NCI-H1417 (cell line): Measurements from ENCODE around the gene CD300H.
A peak's percentile ranks its signal among the peaks of the same experiment; 100 is the strongest.
"Not testable (repeated sequence)": the region's sequence is repeated elsewhere in the genome, so short reads cannot be mapped to it uniquely, and the experiment has no call there.

ENCODE experiments used
- DNase-seq, 3 experiments: peaks; one replicate each; lab custom pipeline; 2025; lab: John Stamatoyannopoulos, UW

CD300H gene

GRCh38 chr17:74584292-74585060, 17.2 kb upstream of the CD300H start:
- DNase-seq: no peak

DNA sequence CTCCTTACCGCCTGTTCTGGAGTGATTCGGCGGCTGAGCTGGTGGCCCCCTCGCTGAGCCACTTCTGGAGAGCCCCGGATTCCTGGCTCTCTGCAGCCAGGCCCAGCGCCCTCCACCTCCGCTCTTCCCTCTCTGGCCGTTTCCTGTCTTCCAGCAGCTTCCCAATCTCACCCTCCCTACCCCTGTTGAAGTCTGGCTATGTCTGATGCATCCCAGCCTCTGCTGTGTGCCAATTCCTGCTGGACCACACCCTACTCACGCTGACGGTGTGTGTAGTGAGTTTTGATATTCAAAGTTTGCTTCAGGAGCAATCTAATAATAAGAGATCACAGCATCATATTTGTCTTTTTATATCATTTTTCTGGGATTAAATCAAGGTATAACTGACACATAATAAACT, 15.3 kb upstream of the CD300H start:
- DNase-seq: no peak

DNA sequence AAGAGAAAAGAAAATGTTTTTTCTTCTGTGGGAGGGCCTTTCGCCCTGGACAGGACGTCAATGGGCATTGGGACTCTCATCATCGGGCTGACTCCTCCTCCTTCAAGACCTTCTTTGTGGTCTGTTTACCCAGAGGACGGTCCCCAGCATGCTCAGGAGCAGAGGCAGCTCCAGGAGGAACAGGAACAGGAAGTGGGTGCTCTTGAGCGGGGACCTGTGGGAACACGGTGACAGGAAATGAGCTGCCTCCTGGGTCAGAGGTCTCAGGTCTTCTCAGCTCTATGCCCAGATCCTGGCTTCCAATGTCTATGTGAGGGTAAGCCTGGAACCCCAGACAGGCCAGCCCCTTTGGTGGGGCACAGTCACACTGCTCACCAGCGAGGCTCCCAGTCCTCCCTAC, 12.6 kb upstream of the CD300H start:
- no peak for DNase-seq

DNA sequence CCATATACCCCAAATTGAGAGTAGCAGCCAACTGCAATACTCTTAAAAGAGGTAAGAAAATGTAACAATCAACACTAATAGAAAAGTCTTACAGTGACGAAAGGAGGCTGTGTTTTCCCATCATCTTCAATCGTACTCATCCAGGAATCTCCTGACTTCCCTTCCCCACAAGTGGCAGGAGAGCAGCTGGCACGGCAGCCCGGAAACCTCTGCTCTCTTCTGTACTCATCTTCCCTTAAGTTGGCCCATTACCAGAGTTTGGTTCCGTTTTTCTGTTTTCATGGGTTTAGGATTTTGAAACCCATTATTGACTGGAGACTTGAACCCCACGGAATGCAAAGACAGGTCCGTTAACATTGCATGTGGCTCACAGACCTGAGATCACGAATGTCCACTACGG, 11.7 kb upstream of the CD300H start:
- no peak for DNase-seq

GRCh38 chr17:74574489-74575142, 7.3 kb upstream of the CD300H start:
- DNase-seq: no peak

DNA sequence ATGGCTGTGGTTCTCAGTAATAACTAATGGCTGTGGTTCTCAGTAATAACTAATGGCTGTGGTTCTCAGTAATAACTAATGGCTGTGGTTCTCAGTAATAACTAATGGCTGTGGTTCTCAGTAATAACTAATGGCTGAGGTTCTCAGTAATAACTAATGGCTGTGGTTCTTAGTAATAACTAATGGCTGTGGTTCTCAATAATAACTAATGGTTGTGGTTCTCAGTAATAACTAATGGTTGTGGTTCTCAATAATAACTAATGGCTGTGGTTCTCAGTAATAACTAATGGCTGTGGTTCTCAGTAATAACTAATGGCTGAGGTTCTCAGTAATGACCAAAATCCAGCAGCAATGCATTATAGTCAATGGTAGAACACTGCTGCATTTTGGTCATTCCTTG, 6.3 kb upstream of the CD300H start:
- not testable (repeated sequence) for DNase-seq

- no peak for DNase-seq
Observed at GRCh38 chr17:74573169-74573568, 5.9 kb upstream of the CD300H start.

- no peak for DNase-seq
Observed at GRCh38 chr17:74571621-74572270, 4.4 kb upstream of the CD300H start.

DNA sequence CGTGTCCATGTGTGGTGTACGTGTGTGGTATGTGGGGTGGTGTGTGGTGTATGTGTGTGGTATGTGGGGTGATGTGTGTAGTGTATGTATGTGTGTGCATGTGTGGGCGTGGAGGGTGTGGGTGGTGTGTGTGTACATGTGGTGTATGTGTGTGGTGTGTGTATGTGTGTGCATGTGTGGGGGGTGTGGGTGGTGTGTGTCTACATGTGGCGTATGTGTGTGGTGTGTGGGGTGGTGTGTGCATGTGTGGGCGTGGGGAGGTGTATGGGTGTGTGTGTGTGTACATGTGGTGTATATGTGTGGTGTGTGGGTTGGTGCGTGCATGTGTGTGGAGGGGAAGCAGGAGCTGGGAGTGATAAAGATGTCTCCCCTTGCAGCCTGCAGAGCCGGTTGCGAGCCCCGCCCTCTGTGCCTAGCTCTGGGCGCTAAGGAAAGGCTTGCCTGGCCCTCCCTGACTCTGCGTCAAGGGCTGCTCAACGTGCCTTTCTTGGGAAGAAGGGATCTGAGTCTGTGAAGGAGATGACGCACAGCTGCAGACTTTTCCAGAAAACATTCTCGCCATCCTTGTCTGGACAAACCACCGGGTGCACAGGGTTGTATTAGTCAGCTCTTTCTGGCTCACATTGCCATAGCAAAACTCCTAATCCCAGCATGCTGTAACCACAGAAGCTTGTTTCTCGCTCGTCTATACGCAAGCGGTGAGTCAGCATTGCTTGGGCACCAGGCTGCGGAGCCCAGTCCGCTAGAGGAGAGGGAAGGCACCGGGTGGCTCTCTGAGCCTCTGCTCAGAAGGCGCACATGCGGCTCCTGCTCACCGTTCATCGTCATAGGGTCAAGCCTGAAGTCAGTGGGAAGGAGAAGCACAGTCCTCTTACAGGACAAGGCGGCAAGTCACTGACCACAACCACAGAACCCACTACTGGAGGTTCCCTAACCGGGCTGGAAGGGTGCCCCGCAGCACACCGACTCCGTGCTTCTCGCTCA, 2.0 kb upstream of the CD300H start:
- no peak for DNase-seq

- no peak for DNase-seq
Observed at GRCh38 chr17:74568106-74568873, 981 bp upstream of the CD300H start.

DNA sequence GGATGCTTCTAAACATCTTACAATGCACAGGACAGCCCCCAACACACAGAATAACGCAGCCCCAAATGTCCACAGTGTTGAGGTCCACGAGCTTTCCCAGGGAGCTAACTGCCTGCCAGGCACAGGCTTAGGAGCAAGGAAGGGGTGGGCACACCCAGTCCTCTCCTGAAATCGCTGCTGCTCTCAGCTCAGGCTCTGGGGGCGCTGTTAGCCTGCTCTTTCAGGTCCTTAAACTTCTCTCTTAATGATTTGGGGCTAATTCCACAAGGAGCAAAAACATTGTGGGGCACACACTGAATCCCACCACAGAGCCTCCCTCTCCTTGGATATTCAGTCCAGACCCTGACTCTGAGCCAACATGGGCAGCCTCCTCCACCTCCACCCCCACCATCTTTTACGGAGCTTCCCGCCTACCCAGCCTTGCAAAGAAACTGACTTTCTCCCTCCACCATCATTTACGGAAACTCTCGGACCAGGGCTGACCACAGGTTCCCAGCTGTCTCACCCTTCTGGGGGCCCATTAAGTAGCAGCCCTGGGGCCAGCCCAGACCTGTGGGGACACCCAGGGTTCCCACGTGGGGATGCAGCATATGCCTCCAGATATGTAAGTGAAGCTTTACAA, 1.1 kb downstream of the CD300H start:
- peak in 1 of 3 experiments; percentile 21 for DNase-seq

DNA sequence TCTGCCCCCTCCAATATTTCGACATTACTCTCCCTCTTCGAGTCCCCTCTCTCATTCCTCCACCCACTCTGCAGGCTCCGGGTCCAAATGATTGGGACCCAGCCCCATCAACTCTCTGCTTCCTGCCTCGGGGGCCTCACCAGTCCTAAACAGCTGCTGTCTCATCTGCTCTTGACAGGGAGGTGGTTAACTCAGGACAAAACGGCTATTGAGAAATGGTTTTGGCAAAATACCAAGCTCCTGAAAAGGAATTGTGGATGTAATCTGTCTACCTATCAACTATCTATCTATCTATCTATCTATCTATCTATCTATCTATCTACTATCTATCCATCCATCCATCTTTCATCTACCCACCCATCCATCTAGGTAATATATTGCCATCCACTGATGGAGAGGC, 2.2 kb downstream of the CD300H start:
- no peak for DNase-seq

GRCh38 chr17:74563358-74563757, 4.0 kb downstream of the CD300H start:
- DNase-seq: no peak

- DNase-seq: no peak
Observed at GRCh38 chr17:74561586-74561985, 5.7 kb downstream of the CD300H start.

- no peak for DNase-seq
Observed at GRCh38 chr17:74558882-74559519, 8.3 kb downstream of the CD300H start.

DNA sequence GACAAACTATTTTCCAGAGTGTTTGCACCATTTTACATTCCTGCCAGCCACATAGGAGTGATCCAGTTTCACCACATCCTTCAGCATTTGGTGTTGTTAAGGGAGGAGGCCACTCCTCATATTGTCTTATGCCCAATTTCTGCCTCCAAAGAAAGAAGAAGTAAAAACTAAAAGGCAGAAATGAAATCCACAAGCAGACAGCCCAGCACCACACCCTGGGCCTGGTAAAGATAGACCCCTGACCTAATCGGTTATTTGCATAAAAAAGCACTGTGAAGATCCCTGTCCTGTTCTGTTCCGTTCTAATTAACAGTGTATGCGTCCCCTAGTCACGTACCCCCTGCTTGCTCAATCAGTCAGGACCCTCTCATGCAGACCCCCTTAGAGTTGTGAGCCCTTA, 8.9 kb downstream of the CD300H start:
- peak in 1 of 3 experiments; percentile 44 for DNase-seq

- DNase-seq: no peak
Observed at GRCh38 chr17:74555427-74555940, 11.8 kb downstream of the CD300H start.

GRCh38 chr17:74554909-74555308, 12.4 kb downstream of the CD300H start:
- no peak for DNase-seq

- peak in 2 of 3 experiments; percentile 64 to 76 for DNase-seq
Observed at GRCh38 chr17:74552037-74552436, 15.3 kb downstream of the CD300H start.

DNA sequence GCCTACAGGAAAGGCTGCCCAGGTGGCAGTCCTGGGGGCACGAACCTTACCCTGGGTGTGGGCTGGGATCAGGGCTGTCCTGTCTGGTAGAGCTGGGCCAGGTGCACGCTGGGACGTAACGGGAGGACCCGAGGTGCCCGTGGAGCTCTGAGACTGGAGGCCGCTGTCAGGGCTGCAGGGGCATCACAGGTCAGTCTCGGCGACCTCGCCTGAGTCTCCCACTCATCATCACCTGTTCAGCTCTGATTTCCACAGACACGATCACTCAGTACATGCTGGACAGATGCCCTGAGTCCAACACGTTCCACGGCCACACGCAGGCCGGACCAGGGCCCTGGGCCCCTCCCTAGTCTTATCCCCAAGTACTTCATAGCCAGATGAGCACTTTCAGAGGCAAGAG, 16.7 kb downstream of the CD300H start:
- DNase-seq: no peak
